ENCODE results near the gene ZNF385A.

ZNF385A gene

DNA sequence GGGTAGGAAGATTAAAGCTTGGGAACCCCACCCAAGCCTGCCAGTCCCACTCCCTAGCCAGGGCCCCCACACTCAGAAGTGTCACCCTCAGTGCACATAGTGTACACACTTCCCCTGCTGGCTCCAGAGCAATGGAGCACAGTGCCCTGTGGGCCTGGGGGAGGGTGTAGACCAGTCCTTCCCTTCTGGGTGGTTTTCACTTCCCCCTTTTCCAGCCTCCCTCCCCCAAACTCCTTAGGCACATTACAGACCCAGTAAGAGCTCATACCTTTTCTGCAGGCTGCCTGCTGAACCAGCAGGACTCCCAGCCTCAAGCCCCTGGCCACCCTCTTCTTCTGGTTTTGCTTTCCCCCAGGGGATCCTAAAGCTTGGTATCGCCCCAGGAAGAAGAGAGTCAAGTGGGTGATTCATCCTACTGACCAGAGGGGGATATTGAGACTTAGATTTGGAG lies at the start of gene ZNF385A:
Gene ZNF385A, minus strand, starts transcription at position 143 of the 451 bp plus-strand sequence. CDS start 219 bp downstream, outside the sequence.
- no peak for DNase-seq

DNA sequence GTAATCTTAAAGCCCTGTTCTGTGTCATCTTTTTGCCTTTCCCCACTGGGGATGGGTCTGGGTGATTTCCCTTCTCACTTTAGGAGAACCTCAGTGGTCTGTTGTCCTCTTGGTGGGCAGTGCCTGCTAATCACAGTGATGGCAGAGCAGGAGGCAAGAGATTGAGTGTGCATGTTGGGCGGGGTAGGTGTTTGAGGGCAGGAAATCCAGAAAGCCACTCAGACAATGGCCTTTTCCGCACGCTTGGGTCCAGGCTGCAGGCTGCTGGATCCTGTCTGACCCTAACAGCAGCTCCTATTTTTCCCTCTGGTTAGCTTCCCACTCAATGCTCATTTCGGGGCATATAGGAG lies 48.3 kb upstream of the ZNF385A start:
- DNase-seq = no peak

GRCh38 chr12:54431911-54432814 lies 47.6 kb upstream of the ZNF385A start:
- DNase-seq = peak in 1 of 2 donors; percentile 25

GRCh38 chr12:54430471-54431069 lies 46.0 kb upstream of the ZNF385A start:
- DNase-seq = no peak

GRCh38 chr12:54429014-54429471 lies 44.5 kb upstream of the ZNF385A start:
- DNase-seq = no peak

GRCh38 chr12:54428050-54429013 lies 43.8 kb upstream of the ZNF385A start:
- DNase-seq = no peak

DNA sequence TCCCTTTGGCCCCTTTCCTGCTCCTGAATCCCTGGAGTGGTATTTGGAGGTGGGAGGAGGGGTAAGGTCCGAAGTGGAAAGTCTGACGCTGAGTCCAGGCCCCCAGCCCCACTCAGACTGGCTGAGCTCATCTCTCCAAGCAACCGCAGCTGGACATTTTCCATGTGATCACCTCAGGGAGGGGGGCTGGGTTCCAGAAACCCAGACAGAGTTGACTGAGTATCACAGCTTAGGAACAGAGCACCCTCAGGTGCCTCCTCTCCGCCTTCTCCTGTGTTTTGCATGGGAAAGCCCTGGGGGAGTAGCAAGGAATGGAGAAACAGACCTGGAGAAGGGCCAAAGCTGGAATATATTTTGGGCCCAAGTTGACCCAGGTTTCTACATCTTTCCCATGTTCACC lies 42.6 kb upstream of the ZNF385A start:
- no peak for DNase-seq

DNA sequence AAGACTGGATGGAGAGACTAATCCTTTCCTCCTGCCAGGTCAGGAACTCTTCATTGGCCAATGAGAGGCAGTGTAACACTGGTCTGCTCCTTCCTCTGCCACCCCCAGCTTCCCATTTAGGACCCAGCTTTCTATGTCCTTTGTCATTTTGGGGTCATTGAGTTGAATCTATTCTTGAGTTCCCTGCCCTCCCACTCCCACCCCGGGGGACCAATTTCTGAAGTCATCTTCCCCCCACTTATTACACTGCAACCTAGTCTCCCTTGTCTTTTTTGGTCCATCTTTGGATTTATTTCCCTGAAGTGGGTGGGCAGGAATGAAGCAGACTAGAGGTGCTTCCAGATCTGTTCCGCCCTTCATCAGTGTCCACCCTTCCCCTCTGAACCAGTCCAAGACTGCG lies 42.2 kb upstream of the ZNF385A start:
- no peak for DNase-seq

- DNase-seq = no peak
Observed at GRCh38 chr12:54425702-54426101, 41.2 kb upstream of the ZNF385A start.

DNA sequence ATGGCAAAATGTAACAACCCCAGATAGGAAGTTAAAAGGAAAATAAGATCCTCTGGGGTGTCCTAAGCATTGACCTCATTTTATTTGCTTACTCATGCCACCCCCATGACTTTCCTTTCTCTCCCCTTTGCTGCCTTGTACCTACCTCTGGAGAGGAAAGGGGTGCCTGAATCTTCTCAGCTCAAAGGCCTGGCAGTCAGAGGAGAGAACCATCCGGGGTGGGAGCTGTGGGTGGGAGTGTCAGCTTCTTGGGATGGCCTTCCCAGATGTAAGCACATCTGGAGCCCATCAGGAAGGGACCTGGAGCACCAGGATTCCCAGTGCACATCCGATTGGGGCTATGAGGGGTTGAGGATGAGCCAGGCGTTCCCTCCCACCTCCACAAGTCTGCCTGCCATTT lies 39.7 kb upstream of the ZNF385A start:
- DNase-seq = no peak

DNA sequence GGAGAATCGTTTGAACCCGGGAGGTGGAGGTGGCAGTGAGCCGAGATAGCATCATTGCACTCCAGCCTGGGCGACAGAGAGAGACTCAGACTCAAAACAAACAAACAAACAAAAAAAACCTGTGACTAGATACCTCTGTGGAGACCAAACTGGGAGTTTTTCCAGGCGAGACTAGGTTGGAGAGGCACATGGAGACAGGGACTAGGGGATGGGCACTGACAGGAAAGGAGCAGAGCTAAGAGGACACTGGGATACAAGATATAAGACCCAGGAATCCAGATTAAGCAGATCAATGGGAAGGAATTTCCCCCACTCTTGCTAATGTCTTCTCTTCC lies 39.2 kb upstream of the ZNF385A start:
- no peak for DNase-seq

DNA sequence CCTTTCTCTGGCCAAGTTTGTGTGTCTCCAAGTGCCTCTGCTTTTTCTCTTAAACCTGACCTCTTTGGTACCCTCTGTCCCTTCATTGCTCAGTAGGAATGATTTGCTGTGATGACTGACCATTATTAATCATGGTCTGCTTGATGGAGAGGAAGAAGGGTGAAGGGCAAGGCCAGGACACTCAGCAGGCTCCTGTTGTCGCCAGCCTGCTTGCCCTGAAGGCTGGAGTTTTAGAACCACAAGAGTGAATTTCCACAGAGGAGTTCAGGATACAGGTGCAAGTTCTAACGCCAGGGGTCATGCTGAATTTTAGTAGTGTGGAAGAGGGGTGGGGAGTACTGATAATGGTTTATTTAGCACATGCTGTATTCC lies 37.3 kb upstream of the ZNF385A start:
- no peak for DNase-seq

- DNase-seq = no peak
Observed at GRCh38 chr12:54421175-54421878, 36.8 kb upstream of the ZNF385A start.

- no peak for DNase-seq
Observed at GRCh38 chr12:54420766-54421144, 36.2 kb upstream of the ZNF385A start.

DNA sequence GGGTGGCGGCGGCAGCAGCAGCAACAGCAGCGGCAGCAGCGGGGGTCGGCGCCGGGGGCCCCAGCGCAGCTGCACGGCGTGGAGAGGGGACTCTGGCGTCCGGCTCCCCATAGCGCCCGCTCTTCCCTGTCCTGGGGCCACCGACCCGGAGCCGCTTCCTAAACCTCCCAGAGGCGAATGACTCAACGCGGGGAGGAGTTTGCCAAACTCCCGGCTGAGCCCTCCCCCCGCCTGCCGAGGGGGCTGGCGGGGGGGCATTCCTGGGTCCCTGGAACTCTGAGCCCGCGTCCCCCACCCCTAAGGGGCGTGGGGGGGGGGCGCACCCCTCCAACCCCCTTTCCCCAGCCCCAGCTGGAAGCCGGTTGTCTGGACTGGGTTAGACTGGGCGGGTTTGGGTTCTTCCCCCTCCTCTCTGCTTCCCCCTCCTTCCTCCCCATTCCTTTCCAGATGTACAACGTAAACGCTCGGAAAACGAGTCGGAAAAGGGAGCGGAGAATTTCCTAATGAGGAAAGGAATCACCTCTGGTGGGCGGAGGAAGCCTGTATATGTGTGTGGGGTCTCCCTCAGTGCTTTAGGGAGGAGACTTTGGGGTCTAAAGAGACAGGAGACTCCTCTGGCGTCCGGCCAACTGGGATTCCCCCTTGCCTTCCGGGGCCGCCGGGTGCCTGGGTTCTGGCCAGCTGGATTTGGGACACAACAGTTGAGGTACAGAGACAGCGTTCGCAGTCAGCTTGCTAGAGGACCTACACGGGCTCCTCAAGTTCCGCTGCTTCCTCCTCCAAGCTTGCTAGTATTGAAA lies 34.8 kb upstream of the ZNF385A start, which contains the start of gene ITGA5:
Gene ITGA5, minus strand, starts transcription at position 179 of the 800 bp plus-strand sequence. Its CDS starts 68 bp downstream, at position 111.
- DNase-seq = peak; percentile 57 to 66

DNA sequence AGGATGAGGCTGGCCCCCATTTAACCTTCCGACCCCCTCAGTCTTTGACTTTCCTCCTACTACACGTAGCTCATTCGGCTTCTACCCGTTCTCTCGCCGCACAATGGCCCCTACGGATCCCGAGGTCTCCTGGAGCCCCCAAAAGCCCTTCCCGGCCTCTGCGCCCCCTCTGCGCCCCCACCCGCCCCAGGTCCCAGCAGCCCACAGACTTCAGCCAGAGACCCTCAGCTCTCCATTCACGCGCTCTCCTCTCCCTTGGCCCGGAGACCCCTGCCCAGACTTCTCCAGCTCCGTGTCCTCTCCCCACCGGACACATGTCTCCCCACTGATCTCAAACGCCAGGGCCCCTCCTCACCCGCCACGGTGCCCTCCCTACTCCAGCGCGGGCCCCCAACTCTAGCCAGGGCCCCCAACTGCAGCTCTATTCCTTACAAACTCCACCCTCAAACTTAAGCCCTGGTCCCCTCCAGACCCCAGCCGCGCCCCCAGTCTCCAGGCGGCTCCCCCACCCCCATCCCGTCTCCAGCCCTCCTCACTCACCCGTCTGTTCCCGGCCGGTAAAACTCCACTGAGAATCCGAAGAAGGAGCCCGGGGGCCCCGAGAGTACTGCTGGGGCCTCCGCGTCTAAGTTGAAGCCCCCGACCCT lies 34.0 kb upstream of the ZNF385A start:
- no peak for DNase-seq

- DNase-seq = peak in 1 of 2 donors; percentile 36
Observed at GRCh38 chr12:54417712-54418440, 33.3 kb upstream of the ZNF385A start.

DNA sequence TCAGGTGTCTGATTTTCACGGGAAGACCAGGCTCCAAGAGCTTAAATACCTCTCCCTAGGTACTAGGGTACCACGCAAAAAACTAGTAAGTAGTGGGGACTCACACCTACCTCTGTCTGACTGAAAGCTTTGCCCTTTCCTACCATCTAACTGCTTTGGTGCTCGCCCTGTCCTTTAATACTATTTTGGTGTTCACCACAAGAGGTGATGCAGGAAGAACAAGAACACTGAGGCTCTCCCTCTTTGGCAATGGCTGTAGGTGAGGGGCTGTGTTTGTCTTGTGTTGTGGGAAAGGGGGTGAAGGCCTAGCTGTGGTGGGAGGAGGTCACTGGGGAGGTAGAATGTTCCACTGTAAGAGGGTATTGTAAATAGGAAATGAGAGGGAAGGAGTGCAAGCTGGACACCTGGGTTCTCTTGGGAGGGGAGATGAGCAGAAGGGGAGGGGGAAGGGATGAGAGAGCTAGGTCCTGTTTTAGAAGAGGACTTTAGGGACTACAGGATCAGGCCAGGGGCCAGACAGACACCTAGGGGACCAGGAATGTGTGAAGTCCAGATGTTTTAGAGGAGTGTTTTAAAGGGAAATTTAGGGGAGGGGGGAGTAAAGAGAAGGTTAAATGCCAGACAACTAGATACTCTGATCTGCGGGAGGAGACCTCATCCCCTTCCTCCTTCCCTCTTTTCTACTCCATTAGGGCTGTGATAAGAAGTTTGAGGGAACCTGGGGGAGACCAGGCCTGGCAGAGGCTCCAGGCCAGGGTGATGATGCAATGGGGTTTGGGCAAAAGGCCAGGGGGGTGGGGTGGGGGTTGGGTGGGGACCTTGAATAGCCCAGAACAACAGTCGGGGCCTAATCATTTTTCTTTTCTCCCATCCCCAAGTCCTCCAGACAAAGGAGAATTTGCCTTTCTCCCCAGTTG lies 32.4 kb upstream of the ZNF385A start:
- no peak for DNase-seq
